Measurements from ENCODE around the gene MVK.

MVK gene

DNA sequence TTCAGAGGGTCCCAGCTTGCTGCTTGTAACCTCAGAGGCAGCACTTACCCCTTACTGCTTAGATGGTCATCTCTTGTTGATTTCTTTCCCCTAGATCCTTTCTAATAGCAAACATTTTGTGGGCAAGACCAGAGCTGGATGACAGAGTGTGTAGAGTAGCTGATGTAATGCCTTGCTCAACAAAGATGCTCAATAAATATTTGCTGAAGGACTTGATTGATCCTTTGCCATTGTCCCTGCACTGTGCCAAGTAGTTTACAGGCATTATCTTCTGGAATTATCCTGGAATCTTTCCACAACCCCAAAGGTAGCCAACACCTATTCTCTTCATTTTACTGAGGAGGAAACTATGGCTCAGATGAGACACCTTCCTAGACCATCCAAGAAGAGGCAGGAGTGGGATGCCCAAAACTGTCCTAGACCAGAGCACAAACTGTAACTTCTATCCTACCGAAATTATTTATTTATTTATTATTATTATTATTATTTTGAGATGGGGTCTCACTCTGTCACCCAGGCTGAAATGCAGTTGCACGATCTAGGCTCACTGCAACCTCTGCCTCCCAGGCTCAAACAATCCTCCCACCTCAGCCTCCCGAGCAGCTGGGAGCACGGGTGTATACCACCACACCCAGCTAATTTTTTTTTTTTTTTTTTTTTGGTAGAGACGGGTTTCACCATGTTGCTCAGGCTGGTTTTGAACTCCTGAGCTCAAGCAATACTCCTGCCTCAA lies 1.7 kb upstream of the MVK start:
- TF ChIP-seq, protein P1, sequence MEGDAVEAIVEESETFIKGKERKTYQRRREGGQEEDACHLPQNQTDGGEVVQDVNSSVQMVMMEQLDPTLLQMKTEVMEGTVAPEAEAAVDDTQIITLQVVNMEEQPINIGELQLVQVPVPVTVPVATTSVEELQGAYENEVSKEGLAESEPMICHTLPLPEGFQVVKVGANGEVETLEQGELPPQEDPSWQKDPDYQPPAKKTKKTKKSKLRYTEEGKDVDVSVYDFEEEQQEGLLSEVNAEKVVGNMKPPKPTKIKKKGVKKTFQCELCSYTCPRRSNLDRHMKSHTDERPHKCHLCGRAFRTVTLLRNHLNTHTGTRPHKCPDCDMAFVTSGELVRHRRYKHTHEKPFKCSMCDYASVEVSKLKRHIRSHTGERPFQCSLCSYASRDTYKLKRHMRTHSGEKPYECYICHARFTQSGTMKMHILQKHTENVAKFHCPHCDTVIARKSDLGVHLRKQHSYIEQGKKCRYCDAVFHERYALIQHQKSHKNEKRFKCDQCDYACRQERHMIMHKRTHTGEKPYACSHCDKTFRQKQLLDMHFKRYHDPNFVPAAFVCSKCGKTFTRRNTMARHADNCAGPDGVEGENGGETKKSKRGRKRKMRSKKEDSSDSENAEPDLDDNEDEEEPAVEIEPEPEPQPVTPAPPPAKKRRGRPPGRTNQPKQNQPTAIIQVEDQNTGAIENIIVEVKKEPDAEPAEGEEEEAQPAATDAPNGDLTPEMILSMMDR (IDR thresholded peaks at IDR 0.05; ENCODE audit: insufficient read depth, low read depth, low read length, missing control alignments) = no peak
- no peak for DNase-seq (ENCODE audit: low read depth)
- peak overlapping the region; percentile 56 for H3K4me3 ChIP-seq (ENCODE audit: low read length)

GRCh38 chr12:109572506-109572845 lies 1.1 kb upstream of the MVK start:
- peak overlapping the region; percentile 56 for H3K4me3 ChIP-seq (ENCODE audit: low read length)
- TF ChIP-seq, protein P1 (IDR thresholded peaks at IDR 0.05; ENCODE audit: insufficient read depth, low read depth, low read length, missing control alignments) = no peak
- DNase-seq (ENCODE audit: low read depth) = no peak

DNA sequence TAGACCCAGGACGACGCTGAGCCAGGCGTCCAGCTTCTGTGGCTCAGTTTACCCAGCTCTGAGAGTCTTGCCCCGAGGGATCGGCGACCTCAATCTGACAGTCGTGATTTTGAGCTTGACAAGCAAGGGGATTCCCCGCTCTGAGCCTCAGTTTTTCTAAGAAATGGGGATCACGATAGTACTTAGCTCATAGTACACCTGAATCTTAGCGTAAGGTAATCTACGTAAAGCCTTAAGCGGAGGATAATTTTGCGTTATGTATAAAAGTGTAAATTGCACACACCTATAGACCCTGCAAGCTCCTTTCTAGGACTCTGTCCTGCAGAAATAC lies 285 bp downstream of the MVK start:
- TF ChIP-seq, protein P1 (IDR thresholded peaks at IDR 0.05; ENCODE audit: insufficient read depth, low read depth, low read length, missing control alignments) = no peak
- DNase-seq (ENCODE audit: low read depth) = no peak
- peak overlapping the region; percentile 85 for H3K4me3 ChIP-seq (ENCODE audit: low read length)

DNA sequence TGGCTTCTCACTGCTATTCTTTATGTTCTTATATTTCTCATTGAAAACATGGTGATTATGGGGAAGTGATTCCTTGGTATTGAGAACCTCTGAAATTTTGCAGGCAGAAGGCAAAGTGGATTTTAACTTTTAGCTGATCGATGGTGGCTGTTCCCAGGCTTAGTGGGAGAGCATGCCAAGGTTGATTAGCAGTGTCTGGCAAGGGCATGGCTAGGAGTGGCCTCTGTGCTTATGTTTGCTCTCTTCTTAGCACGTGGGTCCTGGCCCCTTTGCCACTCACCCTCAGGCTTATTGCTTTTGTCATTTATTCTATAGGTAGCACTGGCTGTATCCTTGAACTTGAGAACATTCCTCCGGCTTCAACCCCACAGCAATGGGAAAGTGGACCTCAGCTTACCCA lies 2.1 kb downstream of the MVK start:
- H3K4me3 ChIP-seq (ENCODE audit: low read length) = no peak overlapping the region
- TF ChIP-seq, protein P1 (IDR thresholded peaks at IDR 0.05; ENCODE audit: insufficient read depth, low read depth, low read length, missing control alignments) = no peak
- DNase-seq (ENCODE audit: low read depth) = no peak

GRCh38 chr12:109577311-109577710 lies 3.7 kb downstream of the MVK start:
- TF ChIP-seq, protein P1 (IDR thresholded peaks at IDR 0.05; ENCODE audit: insufficient read depth, low read depth, low read length, missing control alignments) = no peak
- no peak for DNase-seq (ENCODE audit: low read depth)
- no peak overlapping the region for H3K4me3 ChIP-seq (ENCODE audit: low read length)

- no peak for DNase-seq (ENCODE audit: low read depth)
- H3K4me3 ChIP-seq (ENCODE audit: low read length) = no peak overlapping the region
- TF ChIP-seq, protein P1 (IDR thresholded peaks at IDR 0.05; ENCODE audit: insufficient read depth, low read depth, low read length, missing control alignments) = no peak
Observed at GRCh38 chr12:109578330-109578927, 4.8 kb downstream of the MVK start.

- DNase-seq (ENCODE audit: low read depth) = no peak
- TF ChIP-seq, protein P1 (IDR thresholded peaks at IDR 0.05; ENCODE audit: insufficient read depth, low read depth, low read length, missing control alignments) = no peak
- no peak overlapping the region for H3K4me3 ChIP-seq (ENCODE audit: low read length)
Observed at GRCh38 chr12:109579639-109580038, 6.0 kb downstream of the MVK start.
